HepG2 (cell line): ENCODE results near the gene CEL. TPM values are rescaled to one million over a fixed set of nuclear protein-coding genes. Genes with fewer than 3 reads are reported as not detected.

Experiments used
- ATAC-seq: fragments of 200-7000 bp; cut with Tn5 transposase; 3 replicates; pipeline ENCODE4 v1.9.1; 2020; ENCODE audit warnings: mild to moderate bottlenecking, moderate library complexity
- BruUV-seq: library from RNA; stranded (reverse); fragments of 400-500 nt; replicated peaks from 2 replicates; lab custom pipeline; 2021; lab: Mats Ljungman, UMichigan
- CTCF ChIA-PET: fragments of 300-600 bp; formaldehyde crosslinking; extraction: SDS; loops from one replicate; lab custom pipeline; 2021; ENCODE audit warnings: low total read pairs, inconsistent platforms, low intra/inter-chr PET ratio; lab: Yijun Ruan, JAX
- POLR2A ChIA-PET: fragments of 350-600 bp; sonication (Branson Sonifier 250); formaldehyde crosslinking; loops from one replicate; lab custom pipeline; 2020; ENCODE audit warnings: antibody characterized with exemption, inconsistent platforms; lab: Yijun Ruan, JAX
- DNase-seq: peaks from one replicate; pipeline ENCODE4 v3.0.0-alpha.2; 2015; ENCODE audit warnings: low spot score
- FAIRE-seq: peaks from 3 replicates; lab custom pipeline; 2011; peaks lifted over from hg19 to GRCh38; lab: Jason Lieb, UNC
- H2AFZ ChIP-seq: one replicate; pipeline ENCODE4 v1.6.1; 2011; ENCODE audit warnings: low read length, inconsistent platforms
- H3K27ac ChIP-seq: fragments of 300-600 bp; 3 replicates; pipeline ENCODE4 v1.8.0; 2011; ENCODE audit warnings: mixed run types, mild to moderate bottlenecking, mixed read lengths, low read length, inconsistent platforms; ENCODE audit not compliant: insufficient read depth; ENCODE audit errors: extremely low read length
- H3K27me3 ChIP-seq, 2 experiments: fragments of 200-600 bp in 1 of 2; 2 replicates in 1 of 2; 3 replicates in 1 of 2; pipeline versions ENCODE4 v1.6.0 to v1.8.0; 2011; ENCODE audit warnings: low read length in 2 of 2, mild to moderate bottlenecking in 2 of 2, moderate library complexity in 2 of 2, inconsistent platforms in 1 of 2; ENCODE audit not compliant: insufficient read depth in 2 of 2, control insufficient read depth in 1 of 2
- H3K36me3 ChIP-seq, 2 experiments: fragments of 200-600 bp in 1 of 2; replicated peaks in 1 of 2; 2 replicates in 1 of 2; 3 replicates in 1 of 2; pipeline versions ENCODE4 v1.5.1 to v1.8.0; 2011; ENCODE audit warnings: low read length in 2 of 2, inconsistent platforms in 1 of 2; ENCODE audit not compliant: insufficient read depth in 2 of 2, control insufficient read depth in 1 of 2
- H3K4me1 ChIP-seq: 2 replicates; pipeline ENCODE4 v1.5.1; 2012; ENCODE audit warnings: low read length, inconsistent platforms; ENCODE audit not compliant: insufficient read depth
- H3K4me2 ChIP-seq: 2 replicates; pipeline ENCODE4 v1.6.0; 2011; ENCODE audit warnings: low read depth, low read length, inconsistent platforms
- H3K4me3 ChIP-seq, 3 experiments: fragments of 200-600 bp in 1 of 3; sonication (generic), shearing (Covaris generic) in 1 of 3; replicated peaks in 1 of 3; 2 replicates each; pipeline ENCODE4 v1.5.1; 2011 to 2016; ENCODE audit warnings: low read length in 3 of 3, inconsistent platforms in 2 of 3, low read depth in 2 of 3, mild to moderate bottlenecking in 2 of 3, control low read depth in 1 of 3, mixed read lengths in 1 of 3; ENCODE audit not compliant: insufficient read depth in 1 of 3
- H3K79me2 ChIP-seq: one replicate; pipeline ENCODE4 v1.6.1; 2011; ENCODE audit warnings: low read length, inconsistent platforms; ENCODE audit not compliant: insufficient read depth
- H3K9ac ChIP-seq: 2 replicates; pipeline ENCODE4 v1.6.0; 2011; ENCODE audit warnings: mild to moderate bottlenecking, low read depth, low read length, inconsistent platforms; ENCODE audit not compliant: insufficient read depth
- H3K9me3 ChIP-seq: 2 replicates; pipeline ENCODE4 v1.5.1; 2012; ENCODE audit warnings: mild to moderate bottlenecking, low read length
- H4K20me1 ChIP-seq: 2 replicates; pipeline ENCODE4 v1.6.0; 2011; ENCODE audit warnings: inconsistent platforms, mild to moderate bottlenecking, low read length, moderate library complexity; ENCODE audit not compliant: insufficient read depth
- GLMP ChIP-seq: sonication (generic); formaldehyde crosslinking; IDR thresholded peaks from 2 replicates; pipeline ENCODE4 v1.9.0; 2021; ENCODE audit warnings: missing genetic modification reagents, mild to moderate bottlenecking, borderline replicate concordance
- HMGXB4 ChIP-seq, 2 experiments: sonication (generic) in 1 of 2; formaldehyde crosslinking in 1 of 2; IDR thresholded peaks; 2 replicates each; pipeline versions ENCODE4 v1.4.0 to v1.6.1; 2018 to 2020; ENCODE audit warnings: missing genetic modification reagents in 2 of 2, borderline replicate concordance in 1 of 2, low read depth in 1 of 2, mild to moderate bottlenecking in 1 of 2, missing biosample characterization in 1 of 2
- MTA3 ChIP-seq: sonication (generic); formaldehyde crosslinking; IDR thresholded peaks from 2 replicates; pipeline ENCODE4 v1.4.0; 2020; ENCODE audit warnings: missing genetic modification reagents
- PAF1 ChIP-seq: IDR thresholded peaks from 2 replicates; pipeline ENCODE4 v1.6.1; 2016; ENCODE audit warnings: missing genetic modification reagents, missing compliant biosample characterization
- REST ChIP-seq, 2 experiments: IDR thresholded peaks; 2 replicates each; pipeline ENCODE4 v1.6.1; 2011 to 2012; ENCODE audit warnings: low read length in 2 of 2, borderline replicate concordance in 1 of 2, low read depth in 1 of 2, mild to moderate bottlenecking in 1 of 2, moderate library complexity in 1 of 2
- SNAPC5 ChIP-seq: sonication (generic); formaldehyde crosslinking; IDR thresholded peaks from 2 replicates; pipeline ENCODE4 v1.8.1; 2023; ENCODE audit warnings: mild to moderate bottlenecking, missing genetic modification reagents, borderline replicate concordance
- ZFP82 ChIP-seq: sonication (generic); formaldehyde crosslinking; IDR thresholded peaks from 2 replicates; pipeline ENCODE4 v1.5.1; 2020; ENCODE audit warnings: mild to moderate bottlenecking, missing genetic modification reagents, borderline replicate concordance
- ZHX2 ChIP-seq, 2 experiments: sonication (generic) in 1 of 2; formaldehyde crosslinking in 1 of 2; IDR thresholded peaks; 2 replicates each; pipeline versions ENCODE4 v1.6.1 to v1.9.0; 2014 to 2022; ENCODE audit warnings: antibody characterized with exemption in 1 of 2, borderline replicate concordance in 1 of 2, inconsistent platforms in 1 of 2, low read depth in 1 of 2, missing genetic modification reagents in 1 of 2
- ZNF143 ChIP-seq: sonication (generic); formaldehyde crosslinking; IDR thresholded peaks from 2 replicates; pipeline ENCODE4 v1.4.0; 2020; ENCODE audit warnings: missing genetic modification reagents
- WGBS: methylation state at CpG from one replicate; pipeline ENCODE4 v1.1.6; 2017; ENCODE audit warnings: low lambda C conversion rate; 5-methylcytosine and 5-hydroxymethylcytosine counted together
- in situ Hi-C: cut with HindIII; loops from 2 replicates; pipeline ENCODE4 v1.10.0; 2017; ENCODE audit warnings: low pct_unique_long_range_greater_than_20kb; ENCODE audit not compliant: extremely low pct_ligation_motif_present
- intact Hi-C: fragments of 100-400 bp; cut with micrococcal nuclease; formaldehyde crosslinking; loops from one replicate; pipeline ENCODE4 v1.10.0; 2022; ENCODE audit not compliant: unreplicated experiment
- polyA plus RNA-seq, 8 experiments: library from polyadenylated mRNA; depleted of rRNA in 3 of 8; stranded (reverse) in 7 of 8; unstranded in 1 of 8; fragments of >200 nt; fragmentation: Illumina TruSeq in 4 of 8; extraction: Trizol in 4 of 8; gene quantifications; 2 replicates each; pipeline versions ENCODE4 v1.2.1 to v1.2.3, GENCODE V29; 2011 to 2016; ENCODE audit warnings: low read depth in 4 of 8, missing spikeins in 1 of 8, mixed read lengths in 1 of 8; ENCODE audit not compliant: insufficient read depth in 1 of 8
- total RNA-seq, 5 experiments: library from RNA; depleted of rRNA; stranded (reverse); fragments of >200 nt; fragmentation: Illumina TruSeq; extraction: Trizol; gene quantifications; 2 replicates each; pipeline ENCODE4 v1.2.3, GENCODE V29; 2016; ENCODE audit warnings: low read depth in 1 of 5

The CEL gene
- total and polyA plus RNA-seq, 2 of the 13 experiments (the other 11 are each of a cell fraction or from before 2014, with no cell fraction given), result 0.63 to 1.5 TPM

DNA sequence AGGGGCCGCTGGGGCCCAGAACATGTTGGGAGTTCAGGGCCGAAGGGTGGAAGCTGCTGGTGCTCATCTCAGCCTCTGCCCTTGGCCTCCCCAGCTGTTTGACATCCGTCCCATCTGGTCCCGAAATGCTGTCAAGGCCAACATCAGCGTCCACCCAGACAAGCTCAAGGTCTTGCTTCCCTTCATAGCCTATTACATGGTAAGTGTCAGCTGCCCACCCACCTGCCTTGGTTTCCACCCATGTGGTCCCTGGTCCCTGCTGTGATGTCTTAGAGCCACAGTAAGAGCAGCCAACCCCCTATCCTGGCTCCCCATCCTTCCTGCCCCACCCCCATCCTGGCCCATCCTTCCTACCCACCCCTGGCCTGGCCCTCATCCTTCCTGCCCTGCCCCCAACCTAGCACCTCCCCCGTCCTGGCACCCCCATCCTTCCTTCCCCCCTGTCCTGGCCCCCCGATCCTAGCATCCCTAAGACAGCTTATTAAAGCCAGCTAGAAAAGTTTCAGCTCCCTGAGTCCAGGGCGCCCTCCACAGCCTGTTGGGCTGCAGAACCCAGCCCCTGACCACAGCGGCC lies 9.7 kb upstream of the CEL start:
- ATAC-seq (no peak), FAIRE-seq (no peak), DNase-seq (no peak)
- H3K9ac ChIP-seq, result no peak overlapping the region
- intact Hi-C loops, result no loop called here
- in situ Hi-C loops, result no loop called here
- H3K9me3 ChIP-seq, result no peaks in the 10 kb centered on the region
- H3K79me2 ChIP-seq, result no peaks in the 10 kb centered on the region
- BruUV-seq, result no TSS peak
- 96% methylated on average over 7 of the region's 9 CpGs for whole genome bisulfite sequencing
- CTCF ChIA-PET, result no interaction called here
- H4K20me1 ChIP-seq, result no peaks in the 10 kb centered on the region
- H3K27ac ChIP-seq, result no peak overlapping the region
- POLR2A ChIA-PET, result no interaction called here
- H2AFZ ChIP-seq, result no peak overlapping the region
- no peak overlapping the region for H3K4me2 ChIP-seq
- H3K4me1 ChIP-seq, result no peaks in the 10 kb centered on the region
- H3K4me3 ChIP-seq, result no peak overlapping the region
- H3K36me3 ChIP-seq, result peaks cover 36 to 81% of the 10 kb centered on the region in 2 experiments; a peak in 4 of 5 replicates
- H3K27me3 ChIP-seq, result no peaks in the 10 kb centered on the region
- TF ChIP-seq HMGXB4 (CRISPR knock-in tag; IDR thresholded peaks at IDR 0.05; ENCODE audit: borderline replicate concordance in 1 of 2, low read depth in 1 of 2) (no peak), GLMP (CRISPR knock-in tag) (no peak), ZNF143 (CRISPR knock-in tag) (no peak), ZFP82 (CRISPR knock-in tag) (no peak), PAF1 (CRISPR knock-in tag) (no peak), REST (IDR thresholded peaks at IDR 0.05; ENCODE audit: borderline replicate concordance in 1 of 2, low read depth in 1 of 2, low read length in 2 of 2) (no peak), SNAPC5 (CRISPR knock-in tag) (no peak), ZHX2 (IDR thresholded peaks at IDR 0.05; ENCODE audit: low read depth) (no peak), ZHX2 (CRISPR knock-in tag; IDR thresholded peaks at IDR 0.05; ENCODE audit: borderline replicate concordance) (no peak), MTA3 (CRISPR knock-in tag) (no peak)
